Measurements from ENCODE around the gene ECE2.

DNA sequence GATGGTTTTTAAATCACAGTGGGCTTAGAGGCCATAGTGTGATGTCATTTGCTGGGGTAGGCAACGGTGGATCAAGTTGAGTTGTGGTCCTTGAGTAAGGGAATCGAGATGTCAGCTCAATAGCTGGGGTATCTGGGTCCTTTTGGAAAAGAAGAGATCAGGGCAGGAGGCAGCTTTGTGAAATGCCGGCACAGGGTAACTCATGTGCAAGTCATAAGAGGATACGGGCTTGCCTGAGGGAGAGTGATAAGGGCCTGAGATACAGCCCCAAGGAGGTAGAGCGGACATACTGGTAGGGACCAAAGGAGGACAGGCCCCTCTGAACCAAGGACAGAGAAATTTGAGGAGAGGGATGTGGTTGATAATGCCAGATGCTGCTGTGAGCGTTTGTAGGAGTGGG is 57.4 kb downstream of the ECE2 start:
- TF ChIP-seq EZH2 (IDR thresholded peaks at IDR 0.05) (no peak), POLR2AphosphoS5 (IDR thresholded peaks at IDR 0.05; ENCODE audit: borderline replicate concordance, low read depth, low read length) (no peak), FOXP2 (optimal IDR thresholded peaks at IDR 0.05; ENCODE audit: control extremely low read depth, extremely low read length, insufficient read depth) (no peak)

Measured in SK-N-MC (cell line).